ENCODE data around the gene MAGI1. TPM values are rescaled to one million over a fixed set of nuclear protein-coding genes. Genes with fewer than 3 reads are reported as not detected.
A peak's percentile ranks its signal among the peaks of the same experiment; 100 is the strongest.

MAGI1 gene
- total and polyA plus RNA-seq, 10 donors: 3.5 to 104 (median 62.3) TPM

- Histone ChIP-seq H3K4me1 (peaks cover 0 to 10% (median 7%) of the 10 kb centered on the region in 6 donors), H3K36me3 (no peaks in the 10 kb centered on the region), H3K27ac (no peak overlapping the region), H3K9me3 (no peaks in the 10 kb centered on the region), H3K4me3 (no peak overlapping the region), H3K27me3 (replicated peaks in 1 of 7) (peaks cover 0 to 36% (median 0%) of the 10 kb centered on the region in 7 donors)
- 70 to 77% (median 73%) methylated on average over 2 of the region's 2 CpGs for WGBS, 5 donors
- DNase-seq: no peak
- intact Hi-C loops (cut with DNase I; ENCODE audit: low total_unique reads): no loop called here
- TF ChIP-seq POLR2A (IDR thresholded peaks at IDR 0.05) (no peak), POLR2AphosphoS5 (IDR thresholded peaks at IDR 0.05) (no peak), CTCF (IDR thresholded peaks at IDR 0.05 in 8 of 11, conservative IDR thresholded peaks at IDR 0.05 in 3 of 11) (no peak)
These were observed 699.5 kb downstream of the MAGI1 start for GRCh38 chr3:65339192-65339740.

GRCh38 chr3:65338571-65338970 is 700.1 kb downstream of the MAGI1 start:
- DNase-seq: no peak
- Histone ChIP-seq H3K27ac (no peak overlapping the region), H3K36me3 (no peaks in the 10 kb centered on the region), H3K27me3 (replicated peaks in 1 of 7) (peaks cover 0 to 36% (median 0%) of the 10 kb centered on the region in 7 donors), H3K4me1 (peaks cover 2 to 17% (median 14%) of the 10 kb centered on the region in 6 donors), H3K4me3 (no peak overlapping the region), H3K9me3 (no peaks in the 10 kb centered on the region)
- intact Hi-C loops (cut with DNase I; ENCODE audit: low total_unique reads): no loop called here
- TF ChIP-seq CTCF (IDR thresholded peaks at IDR 0.05 in 8 of 11, conservative IDR thresholded peaks at IDR 0.05 in 3 of 11): no peak
- no peak for TF ChIP-seq POLR2A (IDR thresholded peaks at IDR 0.05)
- TF ChIP-seq POLR2AphosphoS5 (IDR thresholded peaks at IDR 0.05): no peak

- Histone ChIP-seq H3K27me3 (replicated peaks in 1 of 7) (peaks cover 0 to 36% (median 0%) of the 10 kb centered on the region in 7 donors), H3K9me3 (no peaks in the 10 kb centered on the region), H3K36me3 (no peaks in the 10 kb centered on the region), H3K27ac (no peak overlapping the region), H3K4me1 (peaks cover 2 to 18% (median 14%) of the 10 kb centered on the region in 6 donors), H3K4me3 (no peak overlapping the region)
- TF ChIP-seq POLR2AphosphoS5 (IDR thresholded peaks at IDR 0.05): no peak
- TF ChIP-seq POLR2A (IDR thresholded peaks at IDR 0.05): no peak
- TF ChIP-seq CTCF (IDR thresholded peaks at IDR 0.05 in 8 of 11, conservative IDR thresholded peaks at IDR 0.05 in 3 of 11): no peak
- DNase-seq: no peak
- intact Hi-C loops (cut with DNase I; ENCODE audit: low total_unique reads): no loop called here
- WGBS, 5 donors: 69 to 84% (median 73%) methylated on average over 3 of the region's 3 CpGs
These were observed 703.1 kb downstream of the MAGI1 start for GRCh38 chr3:65335587-65335986.

GRCh38 chr3:65334045-65334665 is 704.6 kb downstream of the MAGI1 start:
- WGBS, 5 donors: 7 to 26% (median 15%) methylated on average over 1 of the region's 1 CpG
- TF ChIP-seq POLR2AphosphoS5 (IDR thresholded peaks at IDR 0.05): peak in 1 of 3 donors; percentile 82
- TF ChIP-seq POLR2A (IDR thresholded peaks at IDR 0.05): no peak
- H3K9me3 ChIP-seq: no peaks in the 10 kb centered on the region
- no peaks in the 10 kb centered on the region for H3K36me3 ChIP-seq
- H3K4me1 ChIP-seq: peaks cover 2 to 18% (median 14%) of the 10 kb centered on the region in 6 donors
- DNase-seq: no peak
- peak overlapping the region in 1 of 8 donors; percentile 20 for H3K27ac ChIP-seq
- no peak overlapping the region for H3K4me3 ChIP-seq
- intact Hi-C loops (cut with DNase I; ENCODE audit: low total_unique reads): no loop called here
- H3K27me3 ChIP-seq (replicated peaks in 1 of 7): peaks cover 0 to 24% (median 0%) of the 10 kb centered on the region in 7 donors
